HAP-1 (cell line): ENCODE data around the gene SDHA.

Experiments used
- DNase-seq, 2 experiments: peaks; one replicate each; pipeline ENCODE4 v3.0.0-alpha.2; 2016 to 2020; ENCODE audit warnings: low spot score in 2 of 2
- H3K27me3 ChIP-seq: fragments of 250-450 bp; sonication (Bioruptor Pico); 2 replicates; pipeline ENCODE4 v1.5.1; 2020; ENCODE audit warnings: low read depth, mild to moderate bottlenecking, moderate library complexity
- H3K36me3 ChIP-seq: fragments of 250-450 bp; sonication (Bioruptor Pico); replicated peaks from 2 replicates; pipeline ENCODE4 v1.5.1; 2020; ENCODE audit warnings: mild to moderate bottlenecking
- H3K4me1 ChIP-seq: fragments of 250-450 bp; sonication (Bioruptor Pico); 2 replicates; pipeline ENCODE4 v1.5.1; 2020; ENCODE audit warnings: mild to moderate bottlenecking
- H3K4me3 ChIP-seq: fragments of 250-450 bp; sonication (Bioruptor Pico); 2 replicates; pipeline ENCODE4 v1.5.1; 2020; ENCODE audit warnings: mild to moderate bottlenecking, moderate library complexity
- H3K9me3 ChIP-seq: fragments of 250-450 bp; sonication (Bioruptor Pico); 2 replicates; pipeline ENCODE4 v1.5.1; 2020; ENCODE audit warnings: mild to moderate bottlenecking, moderate library complexity
- in situ Hi-C: fragments of 300-500 bp; cut with MboI; formaldehyde crosslinking; loops from 3 replicates; pipeline ENCODE4 v1.14.3; 2020; ENCODE audit warnings: low sequenced_read_pairs, inconsistent platforms, mixed read lengths

Gene SDHA

DNA sequence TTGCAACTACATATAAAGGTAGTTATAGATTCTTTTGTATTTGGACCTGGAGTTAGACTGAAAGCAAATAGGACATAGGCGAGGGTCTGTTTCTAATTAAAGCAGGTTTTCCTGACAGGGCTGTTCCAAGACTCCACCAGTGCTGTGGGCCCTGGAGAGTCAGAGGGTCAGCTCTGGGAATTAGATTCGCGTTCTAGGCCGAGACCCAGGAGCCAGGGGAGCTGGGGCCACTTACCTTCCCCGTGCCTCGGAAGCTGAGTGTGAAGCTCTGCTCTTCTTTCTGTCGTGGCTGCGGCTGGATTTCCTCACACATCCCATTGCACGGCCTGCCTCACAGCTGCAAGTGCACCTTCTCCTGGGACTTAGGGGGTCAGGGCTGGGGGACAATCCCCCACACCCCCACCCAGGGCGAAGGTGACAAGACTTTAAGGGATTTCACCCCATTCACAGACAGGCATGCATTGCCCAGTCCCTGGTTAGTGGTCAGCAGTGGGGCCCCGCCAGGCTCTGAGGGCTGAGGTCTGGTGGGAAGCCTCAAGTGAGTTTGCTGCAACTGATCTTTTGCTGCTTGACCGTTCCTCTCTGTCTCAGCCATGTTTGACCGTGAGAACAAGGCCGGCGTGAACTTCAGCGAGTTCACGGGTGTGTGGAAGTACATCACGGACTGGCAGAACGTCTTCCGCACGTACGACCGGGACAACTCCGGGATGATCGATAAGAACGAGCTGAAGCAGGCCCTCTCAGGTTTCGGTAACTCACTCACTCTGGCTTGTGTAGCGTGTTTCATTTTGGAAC is 88.1 kb downstream of the SDHA start:
- in situ Hi-C loops: no loop called here
- Histone ChIP-seq H3K4me1 (no peaks in the 10 kb centered on the region), H3K4me3 (no peak overlapping the region), H3K36me3 (peaks cover 17% of the 10 kb centered on the region; the same call in 1 of the 2 replicates), H3K27me3 (no peaks in the 10 kb centered on the region), H3K9me3 (no peaks in the 10 kb centered on the region)
- DNase-seq: no peak
